ENCODE results near the gene EXOC8.
"Not testable (repeated sequence)": the region's sequence is repeated elsewhere in the genome, so short reads cannot be mapped to it uniquely, and the experiment has no call there.

The EXOC8 gene

DNA sequence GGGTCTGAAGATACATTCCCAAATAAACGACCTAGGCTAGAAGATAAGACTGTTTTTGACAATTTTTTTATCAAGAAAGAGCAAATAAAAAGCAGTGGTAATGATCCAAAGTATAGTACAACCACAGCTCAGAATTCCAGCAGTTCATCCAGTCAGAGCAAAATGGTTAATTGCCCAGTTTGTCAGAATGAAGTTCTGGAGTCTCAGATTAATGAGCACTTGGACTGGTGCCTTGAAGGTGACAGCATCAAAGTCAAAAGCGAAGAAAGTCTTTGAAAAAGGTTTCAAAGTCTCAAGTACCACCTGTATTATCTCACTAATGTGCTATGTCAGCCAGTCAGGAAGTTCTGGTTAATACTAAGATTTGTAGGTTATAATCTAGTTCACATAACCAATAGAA is 15.4 kb upstream of the EXOC8 start:
- no peak for DNase-seq

DNA sequence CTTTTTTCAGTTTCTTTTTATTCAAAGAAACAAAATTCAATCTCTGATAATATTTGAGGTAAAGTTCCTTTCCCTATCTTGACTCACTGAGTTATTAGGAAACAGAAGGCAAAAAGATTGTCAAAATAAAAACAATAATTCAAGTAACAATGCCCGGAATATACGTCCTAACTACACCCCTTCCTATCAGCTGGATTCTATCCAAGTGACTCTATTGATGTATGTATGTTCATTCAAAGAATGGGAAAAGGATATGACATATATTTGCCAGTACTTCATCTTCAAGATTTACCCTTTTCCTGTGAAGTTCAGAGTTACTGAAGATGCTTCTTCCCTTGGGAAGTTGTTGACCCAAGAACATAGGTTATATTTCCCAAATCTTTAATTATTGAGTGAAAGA is 14.2 kb upstream of the EXOC8 start:
- DNase-seq = no peak

DNA sequence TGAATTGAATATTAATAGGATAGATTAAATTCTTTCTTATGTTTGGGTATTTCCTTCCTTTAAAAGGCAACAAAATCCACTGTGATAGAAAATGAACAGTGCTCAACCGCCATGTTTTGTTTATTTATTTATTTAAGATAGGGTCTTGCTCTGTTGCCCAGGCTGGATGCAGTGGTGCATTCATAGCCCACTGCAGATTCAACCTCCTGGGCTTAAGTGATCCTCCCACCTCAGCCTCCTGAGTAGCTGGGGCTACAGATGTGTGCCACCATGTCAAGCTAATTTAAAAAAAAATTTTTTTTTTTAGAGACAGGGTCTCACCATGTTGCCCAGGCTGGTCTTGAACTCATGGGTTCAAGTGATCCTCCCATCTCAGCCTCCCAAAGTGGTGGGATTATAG is 11.2 kb upstream of the EXOC8 start:
- not testable (repeated sequence) for DNase-seq

DNA sequence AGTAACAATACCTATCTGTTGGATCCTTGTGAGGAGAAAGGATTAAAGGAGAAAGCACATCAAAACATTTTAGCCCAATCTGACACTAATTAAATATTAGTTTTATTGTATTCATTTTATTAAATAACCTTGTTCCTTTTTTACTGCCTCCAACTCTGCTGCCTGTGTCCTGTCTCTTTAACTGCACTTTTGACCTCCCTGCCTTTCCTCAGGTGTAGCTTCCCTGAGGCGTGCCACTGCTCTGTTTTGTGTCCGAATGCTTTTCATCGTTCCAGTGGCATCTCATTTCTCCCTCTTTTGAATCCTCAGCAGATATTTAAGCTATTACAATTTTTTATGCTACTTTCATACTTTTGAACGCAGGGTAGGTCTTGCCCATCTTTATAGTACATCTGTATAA is 10.8 kb upstream of the EXOC8 start:
- no peak for DNase-seq

DNA sequence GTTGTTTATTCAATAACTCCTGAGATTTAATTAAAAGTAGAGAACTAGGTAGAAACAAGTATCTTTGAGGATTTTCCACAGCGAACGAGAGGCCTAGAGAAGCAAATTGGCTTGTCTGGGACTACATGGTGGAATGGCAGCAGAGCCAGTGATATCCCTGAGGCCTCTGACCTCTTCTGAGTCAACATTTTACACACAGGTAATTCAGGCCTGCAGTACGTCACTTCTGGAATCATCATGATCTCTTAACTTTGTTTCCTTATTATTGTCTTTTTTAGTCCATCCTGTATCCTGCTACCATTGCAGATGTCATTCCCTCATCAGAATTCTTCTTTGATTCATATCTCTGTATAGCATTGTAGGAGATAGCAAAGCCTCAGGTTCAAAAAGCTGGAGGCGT is 10.3 kb upstream of the EXOC8 start:
- no peak for DNase-seq

DNA sequence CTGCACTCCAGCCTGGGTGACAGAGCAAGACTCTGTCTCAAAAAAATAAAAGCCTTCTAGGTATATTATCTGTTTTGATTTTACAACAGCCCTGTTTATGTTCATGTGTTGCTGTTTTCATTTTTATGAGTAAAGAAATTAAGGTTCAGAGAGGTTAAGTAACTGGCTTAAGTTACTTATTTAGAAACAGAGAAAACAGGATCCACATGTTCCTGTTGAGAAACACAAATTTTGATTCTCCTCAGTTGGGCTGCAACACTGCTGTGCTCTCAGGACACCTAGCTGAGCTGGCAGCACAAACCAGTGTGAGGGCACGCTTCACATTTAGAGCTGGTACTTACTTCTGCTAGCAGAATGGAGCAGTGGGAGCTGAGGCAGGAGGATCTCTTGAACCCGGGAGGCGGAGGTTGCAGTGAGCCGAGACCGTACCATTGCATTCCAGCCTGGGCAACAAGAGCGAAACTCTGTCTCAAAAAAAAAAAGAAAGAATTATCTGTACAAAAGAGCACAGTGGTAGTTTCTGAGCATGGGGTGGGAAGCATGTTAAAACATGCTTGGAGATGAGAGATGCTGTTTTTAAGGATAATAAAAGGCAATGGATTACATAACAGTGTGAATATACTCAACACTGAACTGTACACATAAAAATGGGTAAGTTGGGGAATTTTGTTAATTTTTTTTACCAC is 2.8 kb upstream of the EXOC8 start:
- no peak for DNase-seq

DNA sequence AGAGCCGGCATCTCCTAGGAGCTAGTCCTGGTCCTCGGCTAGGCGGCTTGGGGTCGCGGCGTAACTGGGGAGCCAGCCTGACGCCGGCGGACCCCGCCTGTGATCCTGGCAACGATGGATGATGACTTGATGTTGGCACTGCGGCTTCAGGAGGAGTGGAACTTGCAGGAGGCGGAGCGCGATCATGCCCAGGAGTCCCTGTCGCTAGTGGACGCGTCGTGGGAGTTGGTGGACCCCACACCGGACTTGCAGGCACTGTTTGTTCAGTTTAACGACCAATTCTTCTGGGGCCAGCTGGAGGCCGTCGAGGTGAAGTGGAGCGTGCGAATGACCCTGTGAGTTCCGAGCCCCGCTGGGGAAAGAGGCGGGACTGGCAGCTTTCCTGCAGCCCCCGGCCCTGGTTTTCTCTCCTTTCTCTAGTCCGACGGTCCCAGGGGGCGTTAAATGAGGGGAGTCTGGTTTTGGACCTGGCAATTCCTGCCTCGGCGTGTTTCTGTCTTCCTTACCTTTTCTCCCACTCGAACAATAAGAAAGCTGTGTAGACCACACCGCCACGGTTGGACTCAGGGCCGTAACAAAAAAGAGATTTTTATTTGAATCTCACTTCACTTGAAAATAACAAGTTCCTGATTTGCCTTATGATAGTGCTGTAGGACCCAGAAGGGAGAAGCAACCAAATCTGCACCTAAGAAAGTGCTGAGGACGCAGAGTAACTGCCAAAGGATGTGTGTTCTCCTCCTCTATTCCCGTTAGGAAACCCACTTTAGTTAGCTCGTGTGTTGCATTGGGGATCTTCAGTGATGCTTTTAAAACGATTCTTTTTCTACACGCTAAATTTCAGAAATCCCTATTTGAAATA is 847 bp upstream of the EXOC8 start, which contains the start of gene SPRTN:
SPRTN (plus strand) TSS at position 24 of the 859 bp plus-strand sequence; CDS start at position 115, 91 bp downstream.
- no peak for DNase-seq

DNA sequence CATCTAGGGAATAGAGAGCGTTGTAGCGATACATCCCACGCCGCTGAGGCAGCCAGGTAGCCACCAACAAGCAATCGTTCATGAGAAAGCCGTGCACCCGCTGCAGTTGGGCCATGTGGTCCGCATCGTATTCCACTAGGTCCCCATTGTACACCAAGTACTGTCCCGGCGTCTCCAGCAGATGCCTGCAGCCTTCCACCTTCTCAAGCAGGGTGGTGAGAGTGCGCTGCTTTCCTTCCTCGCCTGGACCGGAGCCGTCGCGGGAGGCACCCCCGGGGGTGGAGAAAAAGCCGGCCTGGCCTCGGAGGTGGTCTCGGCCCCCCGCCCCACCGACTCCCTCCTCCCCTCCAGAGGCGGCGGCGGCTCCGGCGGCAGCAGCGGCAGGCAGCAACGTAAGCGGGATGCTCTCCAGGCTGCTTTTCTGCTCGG is 595 bp downstream of the EXOC8 start:
- no peak for DNase-seq

DNA sequence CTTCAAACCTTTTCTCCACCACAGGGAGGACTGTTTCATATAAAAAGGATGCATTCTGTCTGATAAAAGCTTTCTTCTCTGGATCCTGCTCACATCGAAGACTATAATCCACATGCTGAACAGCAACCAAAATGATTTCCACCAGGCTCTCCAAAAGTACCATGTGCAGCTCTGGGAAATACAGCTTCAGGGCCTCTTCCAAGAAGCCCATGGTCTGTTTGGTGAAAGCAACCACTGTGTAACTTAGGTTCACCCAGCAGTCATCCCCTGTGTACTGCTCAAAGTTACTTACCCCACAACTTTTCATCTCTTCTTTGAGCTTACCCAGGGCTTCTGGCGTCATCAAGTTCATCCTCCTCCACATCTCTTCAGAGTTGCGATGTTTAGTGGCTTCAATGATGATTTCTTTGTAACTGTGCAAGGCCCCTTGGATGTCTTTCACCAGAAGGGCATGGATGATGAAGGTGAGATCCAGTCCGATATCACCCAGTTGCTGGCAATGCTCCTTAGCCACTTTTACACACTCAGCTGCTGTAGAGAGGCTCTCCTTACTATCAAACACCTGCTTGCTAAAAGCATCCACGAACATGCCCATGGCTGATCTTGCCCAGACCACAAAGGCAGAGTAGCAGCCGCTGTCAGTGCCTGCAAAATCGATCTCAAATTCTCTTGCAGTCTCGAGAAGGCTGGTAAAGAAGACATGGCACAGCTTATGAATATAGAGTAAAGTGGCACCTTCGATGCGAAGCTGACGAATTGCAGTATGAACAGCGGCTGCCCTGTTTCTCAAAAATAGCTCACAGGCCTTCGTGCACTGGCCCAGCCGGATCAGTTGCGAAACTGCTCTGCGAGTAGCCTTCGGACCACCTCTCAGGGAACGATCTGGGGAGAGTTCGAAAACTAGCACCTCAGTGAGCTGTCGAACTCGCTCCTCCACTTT is 1.7 kb downstream of the EXOC8 start:
- no peak for DNase-seq

DNA sequence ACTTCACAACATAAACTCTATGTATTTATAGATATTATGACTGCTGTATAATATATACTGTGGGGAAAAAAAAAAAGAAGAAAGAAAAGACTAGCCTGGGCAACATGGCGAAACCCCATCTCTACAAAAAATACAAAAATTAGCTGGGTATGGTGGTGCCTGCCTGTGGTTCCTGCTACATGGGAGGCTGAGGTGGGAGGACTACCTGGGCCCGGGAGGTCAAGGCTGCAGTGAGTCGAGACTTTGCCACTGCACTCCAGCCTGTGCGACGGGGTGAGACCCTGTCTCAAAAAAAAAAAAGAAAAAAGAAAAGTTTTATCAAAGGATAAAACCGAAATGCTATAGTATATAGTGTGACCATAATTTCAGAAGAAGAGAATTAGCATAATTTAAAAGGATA is 2.7 kb downstream of the EXOC8 start:
- no peak for DNase-seq

DNA sequence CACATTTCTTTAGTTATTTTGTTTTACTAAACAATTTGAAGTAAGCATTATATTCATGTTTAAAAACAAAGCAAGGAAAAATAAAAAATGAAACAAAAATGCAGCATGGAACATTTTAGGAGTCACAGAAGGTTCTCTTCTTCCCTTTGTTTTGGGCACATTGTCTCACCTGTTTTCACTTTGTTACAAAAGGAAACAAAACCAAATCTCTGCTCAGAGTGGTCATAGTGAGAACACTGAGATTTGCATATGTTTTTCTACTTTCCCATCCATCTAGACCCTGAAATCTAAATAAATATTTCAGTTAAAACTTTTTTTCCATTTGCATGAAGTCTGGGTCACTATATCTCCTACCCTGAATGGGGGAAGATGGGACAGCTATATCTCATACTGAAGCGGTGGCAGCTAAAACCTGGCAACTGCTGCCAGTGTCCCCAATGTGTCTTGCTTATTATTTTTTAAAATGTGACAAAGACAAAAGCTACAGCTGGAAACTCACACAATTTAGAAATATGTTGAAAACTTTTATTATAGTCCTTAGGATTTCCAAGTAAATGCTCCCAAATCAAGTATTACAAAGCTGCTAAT is 3.5 kb downstream of the EXOC8 start:
- no peak for DNase-seq

DNA sequence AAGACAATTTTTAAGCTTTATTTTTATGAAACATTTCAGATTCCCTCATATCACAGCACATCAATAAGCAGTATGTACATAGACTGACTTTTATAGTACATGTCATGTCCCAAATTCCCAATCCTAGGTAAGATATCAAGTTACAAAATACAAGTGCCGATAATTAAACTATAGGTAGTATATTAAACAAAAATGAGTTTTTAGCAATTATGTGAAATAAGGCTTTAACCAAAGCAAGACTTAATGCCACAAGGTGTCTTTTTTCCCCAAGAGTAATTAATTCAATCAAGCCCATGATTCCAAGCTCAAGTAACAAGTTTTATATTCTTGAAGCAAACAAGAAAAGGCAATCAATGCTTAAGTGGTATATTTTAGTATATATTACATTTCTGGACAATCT is 4.9 kb downstream of the EXOC8 start:
- no peak for DNase-seq

DNA sequence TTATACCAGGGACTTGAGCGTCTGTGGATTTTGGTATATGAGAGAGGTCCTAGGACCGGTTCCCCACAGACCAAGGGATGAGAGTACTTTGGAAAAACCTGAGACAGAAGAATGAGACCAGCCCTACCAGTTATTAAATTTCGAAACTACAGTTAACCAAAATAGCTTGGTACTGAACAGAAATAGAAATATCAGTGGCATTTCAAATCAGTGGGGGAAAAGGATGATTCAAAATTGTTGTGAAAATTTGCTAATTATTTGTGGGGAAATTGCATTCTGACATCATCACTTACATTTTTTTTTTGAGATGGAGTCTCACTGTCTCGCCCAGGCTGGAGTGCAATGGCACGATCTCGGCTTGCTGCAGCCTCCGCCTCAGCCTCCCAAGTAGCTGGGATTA is 8.2 kb downstream of the EXOC8 start:
- DNase-seq = no peak

DNA sequence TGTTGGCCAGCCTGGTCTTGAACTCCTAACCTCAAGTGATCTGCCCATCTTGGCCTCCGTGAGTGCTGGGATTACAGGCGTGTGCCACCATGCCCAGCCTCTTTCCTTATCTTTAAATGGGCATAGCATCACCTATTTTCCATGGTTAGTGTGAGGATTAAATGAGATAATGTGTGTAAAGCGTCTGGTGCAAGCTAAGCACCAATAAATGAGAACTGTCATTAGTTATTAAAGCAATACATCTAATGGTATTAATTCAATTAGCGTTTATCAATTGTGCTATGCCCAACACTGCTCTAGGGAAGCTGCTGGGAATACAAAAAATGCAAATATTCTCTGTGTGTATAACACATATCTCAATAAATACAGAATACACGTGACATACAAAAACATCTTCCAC is 10.0 kb downstream of the EXOC8 start:
- no peak for DNase-seq

DNA sequence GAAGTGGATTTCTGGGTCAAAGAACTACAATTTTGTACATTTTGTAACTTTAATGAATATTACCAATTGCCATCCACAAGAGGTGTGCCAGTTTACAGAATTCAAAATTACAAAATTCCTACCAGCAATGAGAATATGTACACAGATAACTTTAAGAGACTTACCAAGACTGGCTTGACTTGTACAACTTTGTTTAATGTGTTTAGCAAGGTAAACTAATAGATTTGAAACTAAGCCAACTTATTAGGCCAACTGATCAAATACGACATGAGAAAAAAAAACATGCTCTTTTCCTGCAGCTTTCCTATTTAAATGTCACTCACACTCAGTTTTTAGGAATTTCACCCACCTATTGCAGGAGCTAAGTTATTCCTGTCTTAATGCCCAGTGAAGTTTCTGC is 11.4 kb downstream of the EXOC8 start:
- no peak for DNase-seq

DNA sequence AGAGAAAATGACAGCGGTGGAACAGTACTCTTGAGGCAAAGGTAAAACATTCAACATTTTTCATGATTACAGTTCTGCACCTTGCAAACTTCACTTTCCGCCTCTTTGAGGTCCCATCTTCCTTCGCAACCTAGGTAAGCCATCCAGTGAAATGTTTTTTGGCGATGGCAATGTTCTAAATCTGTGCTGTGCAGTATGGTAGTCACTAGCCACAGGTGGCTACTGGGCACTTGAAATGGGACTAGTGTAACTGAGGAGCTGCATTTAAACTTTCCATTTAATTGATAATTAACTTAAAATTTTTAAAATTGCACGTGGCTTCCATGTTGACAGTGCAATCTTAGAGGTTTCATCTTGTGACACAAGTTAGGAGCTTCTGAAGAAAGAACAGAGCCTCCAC is 13.0 kb downstream of the EXOC8 start:
- no peak for DNase-seq

DNA sequence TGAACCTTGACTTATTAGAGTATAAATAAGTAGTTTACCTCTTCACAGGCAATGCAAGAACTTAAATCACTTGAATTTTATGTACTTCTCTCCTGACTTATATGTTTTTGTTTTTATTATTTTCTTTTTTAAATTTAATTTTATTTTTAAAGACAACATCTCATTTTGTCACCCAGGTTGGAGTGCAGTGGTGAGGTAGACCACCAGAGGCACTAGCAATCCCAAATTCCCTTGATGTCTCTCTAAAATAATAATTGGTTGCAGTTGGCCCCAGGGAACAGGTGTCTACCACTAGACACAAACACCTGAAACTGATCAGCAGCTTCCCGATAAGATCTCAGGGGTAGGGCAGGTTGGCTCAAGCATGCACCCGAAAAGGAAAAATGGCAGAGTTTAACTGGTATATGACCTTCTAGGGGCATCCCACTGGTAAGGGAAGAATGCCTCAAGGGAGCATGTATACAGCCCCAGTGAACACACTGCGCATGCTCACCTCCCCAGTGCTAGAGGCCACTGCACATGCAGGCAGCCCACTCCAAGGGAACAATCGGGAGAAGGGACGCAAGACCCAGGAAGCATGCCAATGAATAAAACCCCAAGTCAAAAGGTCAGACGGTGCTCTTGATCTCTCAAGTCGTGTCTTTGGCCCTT is 14.6 kb downstream of the EXOC8 start:
- no peak for DNase-seq

DNA sequence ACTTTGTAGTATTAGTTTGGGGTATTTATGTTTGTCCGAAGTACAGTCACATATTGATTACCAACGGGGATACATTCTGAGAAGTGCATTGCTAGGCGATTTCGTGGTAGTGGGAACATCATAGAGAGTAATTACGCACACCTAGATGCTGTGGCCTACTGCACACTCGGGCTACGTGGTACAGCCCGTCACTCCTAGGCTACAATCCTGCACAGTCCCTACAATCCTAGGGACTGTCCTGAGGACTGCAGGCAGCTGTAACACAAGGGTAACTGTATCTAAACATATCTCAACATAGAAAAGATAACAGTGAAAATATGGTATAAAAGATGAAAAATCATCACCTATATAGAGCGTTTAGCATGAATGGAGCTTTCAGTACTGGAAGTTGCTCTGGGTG is 18.6 kb downstream of the EXOC8 start:
- DNase-seq = no peak

DNA sequence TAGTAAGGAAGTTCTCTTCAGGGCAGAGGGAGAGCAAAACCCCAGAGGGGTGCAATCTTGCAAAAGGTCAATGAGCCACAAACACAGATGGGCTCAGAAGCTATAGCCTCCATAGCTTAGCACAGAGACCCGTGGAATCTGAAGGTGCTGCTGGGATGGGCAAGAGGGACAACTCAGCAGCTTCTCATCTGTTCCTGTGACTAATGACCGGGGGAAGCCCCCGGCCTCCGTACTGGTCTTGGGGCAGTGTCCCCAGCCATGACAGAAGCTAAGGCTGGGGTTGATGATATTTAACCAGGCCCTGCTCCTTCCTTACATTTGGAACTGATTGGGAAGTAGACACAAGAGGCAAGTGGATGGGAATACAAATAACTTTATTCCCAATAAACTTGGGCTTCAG is 19.1 kb downstream of the EXOC8 start:
- DNase-seq = no peak

DNA sequence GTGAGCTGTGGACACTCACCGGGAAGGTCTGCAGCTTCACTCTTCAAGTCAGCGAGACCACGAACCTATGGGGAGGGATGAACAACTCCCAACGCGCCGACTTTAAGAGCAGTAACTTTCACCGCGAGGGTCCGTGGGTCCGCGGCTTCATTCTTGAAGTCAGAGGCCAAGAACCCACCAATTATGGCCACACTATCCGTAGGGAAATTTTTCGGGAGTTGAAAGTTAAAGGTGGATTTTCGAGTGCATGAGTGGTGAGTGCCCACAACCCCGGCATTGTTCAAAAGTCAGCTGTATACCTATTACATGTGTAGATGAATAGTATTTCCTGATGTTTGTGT is 19.7 kb downstream of the EXOC8 start:
- no peak for DNase-seq

DNA sequence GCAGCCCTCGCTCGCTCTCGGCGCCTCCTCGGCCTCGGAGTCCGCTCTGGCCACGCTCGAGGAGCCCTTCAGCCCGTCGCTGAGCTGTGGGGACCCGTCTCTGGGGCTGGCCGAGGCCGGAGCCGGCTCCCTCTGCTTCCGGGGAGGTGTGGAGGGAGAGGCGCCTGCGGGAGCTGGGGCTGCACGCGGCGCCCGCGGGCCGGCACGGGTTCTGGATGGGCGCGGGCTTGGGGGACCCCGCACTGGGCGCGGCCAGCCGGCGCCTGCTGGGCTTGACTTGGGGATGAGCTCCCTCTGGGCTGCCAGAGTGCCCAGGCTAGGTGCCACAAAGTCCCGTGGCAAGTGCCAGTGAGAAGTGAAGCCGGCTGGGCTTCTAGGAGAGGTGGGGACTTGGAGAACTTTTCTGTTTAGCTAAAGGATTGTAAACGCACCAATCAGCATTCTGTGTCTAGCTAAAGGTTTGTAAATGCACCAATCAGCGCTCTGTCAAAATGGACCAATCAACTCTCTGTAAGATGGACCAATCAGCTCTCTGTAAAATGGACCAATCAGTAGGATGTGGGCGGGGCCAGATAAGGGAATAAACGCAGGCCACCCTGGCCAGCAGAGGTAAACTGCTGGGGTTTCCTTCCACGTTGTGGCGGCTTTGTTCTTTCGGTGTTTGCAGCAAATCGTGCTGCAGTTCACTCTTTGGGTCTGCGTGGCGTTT is 20.2 kb downstream of the EXOC8 start:
- no peak for DNase-seq

DNA sequence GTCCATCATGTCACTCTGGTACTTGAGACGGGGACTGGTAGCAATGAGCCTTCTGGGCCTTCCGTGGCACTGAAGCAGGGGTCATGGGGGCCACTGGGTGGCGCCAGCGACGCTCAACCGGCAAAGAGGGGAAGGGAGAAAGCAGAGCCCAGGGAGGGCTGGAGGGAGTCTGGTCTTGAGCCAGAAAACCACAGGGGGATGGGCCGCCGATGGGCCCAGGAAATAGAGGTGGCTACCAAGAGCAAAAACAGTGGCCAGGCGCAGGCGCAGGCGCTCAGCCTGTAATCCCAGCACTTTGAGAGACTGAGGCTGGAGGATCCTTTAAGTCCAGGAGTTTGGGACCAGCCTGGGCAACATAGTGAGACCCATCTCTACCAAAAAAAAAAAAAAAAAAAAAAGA is 21.8 kb downstream of the EXOC8 start:
- DNase-seq = no peak

All from central memory CD4-positive, alpha-beta T cell (primary cell).